ENCODE results near the gene CCDC88B. TPM values are rescaled to one million over a fixed set of nuclear protein-coding genes. Genes with fewer than 3 reads are reported as not detected.

CCDC88B gene
- total RNA-seq, 1 experiment from 2014 or later: 1.7 TPM

- no peak for DNase-seq (ENCODE audit: low read depth)
Measured at GRCh38 chr11:64342869-64343745, 3.1 kb downstream of the CCDC88B start.

GRCh38 chr11:64343767-64344559, 4.0 kb downstream of the CCDC88B start:
- DNase-seq (ENCODE audit: low read depth): no peak

GRCh38 chr11:64344787-64345186, 4.8 kb downstream of the CCDC88B start:
- no peak for DNase-seq (ENCODE audit: low read depth)

- DNase-seq (ENCODE audit: low read depth): no peak
Measured at GRCh38 chr11:64347193-64347867, 7.3 kb downstream of the CCDC88B start.

GRCh38 chr11:64348383-64349024, 8.5 kb downstream of the CCDC88B start:
- no peak for DNase-seq (ENCODE audit: low read depth)

- DNase-seq (ENCODE audit: low read depth): no peak
Measured at GRCh38 chr11:64349025-64349387, 9.0 kb downstream of the CCDC88B start.

GRCh38 chr11:64349404-64349803, 9.4 kb downstream of the CCDC88B start:
- DNase-seq (ENCODE audit: low read depth): no peak

GRCh38 chr11:64351136-64351631, 11.2 kb downstream of the CCDC88B start:
- DNase-seq (ENCODE audit: low read depth): no peak

GRCh38 chr11:64352099-64352994, 12.3 kb downstream of the CCDC88B start:
- DNase-seq (ENCODE audit: low read depth): no peak

- no peak for DNase-seq (ENCODE audit: low read depth)
Measured at GRCh38 chr11:64352995-64353714, 13.2 kb downstream of the CCDC88B start.

GRCh38 chr11:64353715-64354506, 13.9 kb downstream of the CCDC88B start:
- DNase-seq (ENCODE audit: low read depth): no peak

GRCh38 chr11:64355078-64355940, 15.3 kb downstream of the CCDC88B start:
- peak; percentile 90 for DNase-seq (ENCODE audit: low read depth)

- DNase-seq (ENCODE audit: low read depth): peak; percentile 73
Measured at GRCh38 chr11:64356498-64357411, 16.8 kb downstream of the CCDC88B start.

GRCh38 chr11:64357446-64357845, 17.4 kb downstream of the CCDC88B start:
- DNase-seq (ENCODE audit: low read depth): no peak

- peak; percentile 91 for DNase-seq (ENCODE audit: low read depth)
Measured at GRCh38 chr11:64357904-64358535, 18.0 kb downstream of the CCDC88B start.

GRCh38 chr11:64358536-64358906, 18.5 kb downstream of the CCDC88B start:
- no peak for DNase-seq (ENCODE audit: low read depth)

All from Daoy (cell line).